ENCODE measurements around the gene SASH3.
A peak's percentile ranks its signal among the peaks of the same experiment; 100 is the strongest.

The SASH3 gene

DNA sequence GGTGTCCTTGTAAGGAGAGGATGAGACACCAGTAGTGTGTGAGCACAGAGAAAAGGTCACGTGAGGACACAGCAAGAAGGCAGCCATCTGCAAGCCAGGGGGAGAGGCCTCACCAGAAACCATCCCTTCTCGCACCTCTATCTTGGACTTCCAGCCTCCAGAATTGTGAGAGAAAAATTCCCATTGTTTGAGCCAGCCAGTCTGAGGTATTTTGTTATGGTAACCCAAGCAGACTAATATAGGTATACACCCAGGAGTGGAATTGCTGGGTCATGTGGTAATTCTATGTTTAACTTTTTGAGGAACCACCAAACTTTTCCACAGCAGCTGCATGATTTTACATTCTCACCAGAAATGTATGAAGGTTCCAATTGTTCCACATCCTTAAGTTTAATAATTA, 38.4 kb downstream of the SASH3 start:
- DNase-seq: no peak

DNA sequence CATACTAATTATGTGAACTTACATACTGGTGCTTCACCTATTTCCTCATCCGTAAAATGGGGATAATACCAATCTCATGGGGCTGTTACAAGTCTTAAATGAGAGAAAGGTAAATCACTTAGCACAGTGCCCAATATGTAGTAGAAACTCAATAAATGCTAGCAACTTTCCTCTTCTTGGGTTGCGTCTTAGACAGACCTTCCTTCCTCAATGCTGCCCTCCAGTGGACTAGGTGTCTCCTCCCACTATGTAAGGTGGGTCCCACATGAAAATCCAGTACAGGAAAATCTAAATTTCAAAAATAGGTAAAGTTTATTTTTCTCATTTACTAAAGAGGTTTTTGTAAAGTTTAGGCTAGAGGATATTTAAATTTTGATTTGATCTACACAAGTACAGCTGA, 43.4 kb downstream of the SASH3 start:
- peak; percentile 27 to 59 for DNase-seq

DNA sequence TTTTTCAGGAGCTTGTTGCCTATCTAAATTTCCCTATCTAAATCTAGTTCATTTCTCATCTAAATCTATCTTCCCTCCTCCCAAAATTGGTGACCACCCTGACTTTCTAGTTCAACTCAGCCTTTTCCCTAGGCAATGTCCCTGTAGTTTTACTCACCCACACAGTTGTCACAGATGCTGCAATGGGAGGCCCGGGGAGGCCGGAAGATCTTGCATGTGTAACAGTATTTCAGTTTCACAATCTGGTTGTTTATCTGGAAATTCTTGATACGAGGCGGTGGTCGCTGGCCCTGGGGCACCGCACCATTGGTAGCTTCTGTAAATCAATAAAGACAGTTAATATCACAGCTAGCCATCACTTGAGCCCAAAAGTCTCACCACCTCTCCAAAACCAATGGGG, 43.8 kb downstream of the SASH3 start:
- peak; percentile 53 to 66 for DNase-seq

DNA sequence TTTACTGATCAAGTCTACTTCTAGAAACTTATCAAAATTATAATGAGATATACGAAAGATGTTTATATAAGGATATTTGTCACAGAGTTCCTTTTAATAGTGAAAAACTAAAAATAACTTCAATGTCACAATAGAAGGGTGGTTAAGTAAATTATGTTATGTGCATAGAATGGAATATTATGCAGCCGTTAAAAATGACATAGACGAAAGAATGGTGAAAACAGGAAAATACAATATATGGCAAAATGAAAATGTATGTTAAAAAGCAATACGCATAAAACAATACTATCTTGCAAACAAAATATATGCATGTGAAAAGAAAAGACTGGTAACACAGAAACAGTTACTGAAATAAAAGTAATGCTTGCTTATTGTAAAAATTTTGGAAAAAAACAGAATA, 44.9 kb downstream of the SASH3 start:
- no peak for DNase-seq

DNA sequence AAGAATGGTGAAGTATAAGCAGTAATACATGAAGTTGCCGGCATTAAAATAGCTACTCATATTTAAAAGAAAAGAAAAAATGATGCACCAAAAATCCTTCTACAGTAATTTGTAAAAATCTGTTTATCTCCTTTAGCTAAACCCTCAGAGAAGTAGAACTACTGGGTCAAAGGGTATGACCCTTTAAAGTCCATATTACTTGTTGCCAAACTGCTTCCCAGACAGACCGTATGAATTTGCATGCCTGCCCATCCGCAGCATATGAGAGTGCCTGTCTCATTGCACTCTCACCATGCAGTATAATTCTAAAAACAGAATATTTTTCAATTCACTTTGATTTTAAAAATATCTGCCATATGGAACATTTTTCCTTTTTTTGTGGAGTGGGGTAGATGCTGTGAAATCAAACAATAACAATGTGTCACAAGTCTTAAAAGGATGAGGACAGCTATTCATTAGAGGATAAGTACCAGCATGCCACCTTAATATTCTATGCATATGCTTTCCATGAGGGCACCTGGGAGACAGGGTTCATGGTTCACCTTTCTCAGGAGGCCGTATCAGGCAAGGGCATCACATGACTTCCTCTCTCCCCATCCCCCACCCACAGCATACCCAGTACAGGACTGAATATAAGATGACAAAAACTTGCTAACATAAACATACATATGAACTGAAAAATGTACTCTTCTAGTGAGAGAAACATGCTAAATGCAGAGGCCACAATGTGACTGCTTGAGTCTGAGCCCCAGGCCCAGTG, 46.2 kb downstream of the SASH3 start:
- no peak for DNase-seq

DNA sequence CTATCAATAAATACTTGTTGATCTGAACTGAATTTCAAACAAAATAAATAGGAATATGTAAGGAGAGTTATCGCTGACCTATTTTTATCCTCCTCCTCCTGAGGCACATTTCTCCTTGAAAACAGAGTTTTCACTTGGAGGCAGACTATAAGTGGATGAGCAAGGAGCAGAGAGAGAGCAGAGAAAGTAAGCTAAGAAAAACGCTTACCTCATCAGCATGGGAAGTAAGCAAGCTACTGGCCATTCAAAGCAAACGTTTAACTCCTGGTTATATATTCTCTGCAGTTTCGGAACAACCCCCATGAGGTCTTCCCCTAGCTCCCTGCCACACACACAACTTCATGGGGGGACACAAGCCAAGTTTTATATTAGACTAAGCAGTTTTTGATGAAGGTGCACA, 50.7 kb downstream of the SASH3 start:
- no peak for DNase-seq

DNA sequence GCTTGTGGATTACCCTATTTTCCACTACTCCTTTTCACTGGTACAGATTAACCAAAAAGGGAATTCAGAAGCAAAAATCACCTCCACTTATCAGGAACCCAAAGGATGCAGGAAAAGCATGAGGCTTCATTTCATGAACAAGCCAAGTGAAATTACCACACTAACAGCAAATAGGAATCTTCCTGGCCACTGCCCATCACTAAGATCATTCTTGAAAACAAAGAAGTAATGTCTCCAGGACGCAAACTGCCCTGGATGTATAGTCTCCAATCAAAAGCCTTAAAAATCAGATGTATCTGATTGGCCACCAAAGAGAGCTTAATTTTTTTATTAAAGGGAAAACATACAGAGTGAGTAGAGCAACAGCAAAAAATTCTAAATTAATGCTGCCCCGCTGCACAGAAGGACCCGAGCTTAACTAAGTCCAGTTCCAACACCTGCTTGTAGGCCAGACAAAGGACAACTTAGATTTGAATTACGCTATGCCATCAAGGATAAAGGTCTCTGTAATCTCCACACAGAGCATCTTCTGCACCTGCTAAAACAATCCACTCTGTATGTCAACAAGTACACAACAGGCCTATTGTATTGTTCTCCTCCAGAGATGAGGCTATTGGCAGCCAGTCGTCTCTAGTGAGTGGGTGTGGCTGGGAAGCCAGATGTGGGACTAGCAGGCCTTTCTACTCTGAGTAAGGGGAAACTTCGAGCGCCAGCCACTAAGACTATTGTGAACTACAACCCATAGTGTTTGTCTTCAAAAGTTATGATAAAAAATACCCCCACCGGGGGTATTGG, 51.5 kb downstream of the SASH3 start:
- DNase-seq: no peak

DNA sequence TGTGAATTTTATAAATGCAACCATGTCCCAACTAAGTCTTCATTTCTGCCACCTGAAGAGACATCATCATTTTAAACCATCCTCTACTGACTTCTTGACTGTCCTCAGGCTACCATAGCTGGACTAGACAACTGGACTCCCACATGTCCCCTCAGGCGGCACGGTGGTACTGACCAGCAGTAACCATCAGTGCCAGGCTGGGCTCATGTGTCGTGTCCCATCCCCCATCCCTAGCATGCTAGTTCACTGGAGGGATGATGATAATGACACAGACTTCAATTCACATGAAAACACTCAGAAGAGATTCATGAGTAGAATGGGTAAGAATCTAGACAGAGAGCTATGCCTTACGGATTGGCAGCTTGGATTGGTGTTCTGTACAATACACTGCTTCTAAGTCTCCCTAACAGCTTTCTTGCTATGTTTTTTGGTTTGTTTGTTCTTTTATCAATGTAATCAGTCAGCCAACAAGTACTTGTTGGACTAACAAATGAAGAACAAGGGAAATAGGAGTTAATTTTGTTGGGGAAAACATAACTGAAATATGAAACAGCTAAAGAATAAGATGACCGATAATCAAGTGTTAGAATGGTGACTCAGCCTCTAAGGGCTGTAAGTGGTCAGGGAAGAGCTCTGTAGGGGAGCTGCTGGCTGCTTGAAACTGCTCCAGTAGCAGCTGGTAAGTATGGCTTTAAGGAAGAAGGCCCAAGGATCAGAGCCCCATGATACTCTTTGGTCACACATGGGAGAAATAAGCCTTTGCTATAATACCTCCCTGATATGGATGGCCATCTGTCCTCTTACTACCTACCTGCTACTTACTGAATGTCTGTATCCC, 53.6 kb downstream of the SASH3 start:
- DNase-seq: no peak

DNA sequence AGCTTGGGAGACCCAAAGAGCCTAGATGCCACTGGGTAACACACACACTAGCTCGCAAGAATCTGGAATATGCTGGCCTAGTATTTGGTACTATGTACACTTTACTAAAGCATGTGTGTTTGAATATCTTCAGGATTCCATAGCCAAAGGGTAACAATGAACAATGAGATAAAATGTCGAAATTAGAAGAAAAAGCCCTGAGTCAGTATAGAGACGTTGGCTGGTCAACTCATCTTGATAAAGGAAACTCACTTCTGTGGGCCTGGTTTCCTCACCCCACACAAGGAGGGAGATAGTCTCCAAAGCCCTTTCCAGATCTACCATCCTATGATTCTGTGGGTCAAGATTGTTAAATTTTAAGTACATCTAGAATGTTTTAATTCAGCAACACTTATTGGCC, 57.1 kb downstream of the SASH3 start:
- no peak for DNase-seq

DNA sequence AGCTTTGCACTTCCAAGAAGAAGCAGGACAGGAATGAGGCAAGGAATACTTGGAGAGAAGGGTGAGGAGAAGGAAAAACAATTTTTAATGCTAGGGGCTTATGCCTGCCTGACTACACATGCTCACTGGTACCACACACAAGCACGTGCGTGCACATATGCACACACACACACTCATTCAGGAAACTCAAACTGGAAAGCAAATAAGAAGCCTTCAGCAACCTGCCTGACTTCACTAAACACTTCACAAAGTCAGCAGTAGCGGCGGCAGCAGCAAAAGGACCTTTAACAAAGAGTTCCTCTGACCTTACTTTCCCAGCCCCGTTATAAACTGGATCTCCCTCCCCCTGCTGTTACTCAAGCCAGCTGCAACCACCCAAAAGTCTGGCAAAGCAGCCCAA, 60.6 kb downstream of the SASH3 start:
- no peak for DNase-seq

DNA sequence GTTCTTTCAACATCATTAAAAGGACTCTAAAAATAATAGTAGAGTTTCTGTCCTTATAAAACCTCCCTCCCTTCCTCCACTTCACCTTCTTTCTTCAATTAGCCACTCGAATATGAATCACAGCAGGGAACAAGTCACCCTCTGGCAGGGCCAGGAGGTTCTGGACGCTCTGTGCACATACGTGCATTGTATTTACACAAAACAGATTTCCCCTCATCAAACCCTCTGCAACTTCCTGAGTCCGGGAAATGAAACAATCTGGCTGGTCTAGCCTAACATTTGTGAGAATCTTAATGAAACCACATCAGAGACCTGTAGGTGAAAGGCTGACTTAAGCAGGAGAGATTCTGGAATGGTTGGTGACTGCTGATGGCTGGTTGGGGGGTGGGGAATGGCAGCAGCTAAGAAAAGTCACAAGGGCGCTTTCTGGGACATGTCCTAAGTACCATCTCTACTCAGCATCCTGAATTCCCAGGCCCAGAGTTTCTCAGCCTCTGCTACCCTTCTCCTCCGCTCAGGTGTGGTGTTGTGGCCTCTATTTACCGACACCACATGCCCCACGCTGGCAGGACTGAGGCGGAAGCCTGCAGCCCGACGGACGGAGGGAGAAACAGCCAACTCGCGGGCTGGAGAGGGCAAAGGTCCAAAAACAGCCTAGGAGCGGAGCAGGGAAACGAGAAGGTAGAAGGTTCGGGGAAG, 62.9 kb downstream of the SASH3 start:
- peak; percentile 31 to 37 for DNase-seq

DNA sequence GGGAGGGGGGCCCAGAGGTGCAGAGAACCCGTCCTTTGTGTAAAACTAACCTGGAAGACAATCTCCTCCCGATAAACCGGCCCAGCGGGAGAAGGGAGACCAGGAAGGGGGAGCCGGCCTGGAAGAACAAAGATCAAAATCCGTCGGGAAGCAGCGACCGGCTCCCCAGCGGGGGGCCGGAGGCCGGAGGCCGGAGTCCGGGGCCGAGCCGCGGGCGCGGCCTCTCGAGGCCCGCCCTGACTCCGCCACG, 63.4 kb downstream of the SASH3 start:
- DNase-seq: no peak

DNA sequence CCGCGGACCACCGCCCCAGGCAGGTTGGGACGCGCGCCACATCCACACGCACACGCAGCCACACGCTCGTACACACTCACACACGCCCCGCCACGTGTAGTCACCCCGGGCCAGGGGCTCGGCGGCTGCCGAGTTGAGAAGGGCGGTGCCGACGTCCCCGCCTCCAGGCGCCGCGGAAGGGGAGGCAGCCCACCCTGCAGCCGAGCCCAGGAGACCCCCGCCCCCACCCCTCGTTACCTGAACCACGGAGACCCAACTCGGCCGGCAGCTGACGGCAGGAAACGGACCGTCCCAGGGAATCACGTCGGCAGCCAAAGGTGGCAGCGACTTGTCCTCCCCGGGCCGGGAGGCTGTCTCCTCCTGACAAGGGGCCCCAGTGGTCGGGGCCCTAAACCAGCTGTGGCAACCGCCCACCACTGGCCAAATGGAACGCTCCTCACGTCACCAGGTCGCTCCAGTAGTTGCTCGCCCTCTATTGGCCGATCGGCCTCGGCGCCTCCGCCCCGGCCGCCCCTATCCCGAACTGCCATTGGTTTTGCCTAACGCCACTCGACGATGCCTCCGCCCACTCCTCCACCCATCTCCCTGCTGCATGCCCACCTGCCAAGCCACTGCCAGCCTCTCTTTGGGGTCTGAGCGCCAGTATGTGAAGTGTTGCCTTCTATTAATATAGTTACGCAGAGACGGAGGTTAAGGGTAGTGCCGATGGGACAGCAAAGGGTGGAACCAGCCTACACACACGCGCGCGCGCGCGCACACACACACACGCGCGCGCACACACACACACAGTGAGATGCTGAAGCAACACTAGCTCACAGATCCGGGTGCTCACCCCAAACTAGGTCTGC, 63.9 kb downstream of the SASH3 start, which contains the start of gene ZDHHC9:
TSS of gene ZDHHC9 (minus strand) at position 428 of the 848 bp plus-strand sequence. CDS start 1,941 bp downstream, outside the sequence.
- peak; percentile 80 to 91 for DNase-seq
